ENCODE measurements around the gene MEGF10. TPM values are rescaled to one million over a fixed set of nuclear protein-coding genes. Genes with fewer than 3 reads are reported as not detected.

MEGF10 gene
- total RNA-seq, 1 experiment from 2014 or later = 26.4 TPM

- no peak for DNase-seq (ENCODE audit: low read depth)
Measured at GRCh38 chr5:127434588-127434987, 144.0 kb downstream of the MEGF10 start.

- DNase-seq (ENCODE audit: low read depth) = no peak
Measured at GRCh38 chr5:127435821-127436220, 145.2 kb downstream of the MEGF10 start.

DNA sequence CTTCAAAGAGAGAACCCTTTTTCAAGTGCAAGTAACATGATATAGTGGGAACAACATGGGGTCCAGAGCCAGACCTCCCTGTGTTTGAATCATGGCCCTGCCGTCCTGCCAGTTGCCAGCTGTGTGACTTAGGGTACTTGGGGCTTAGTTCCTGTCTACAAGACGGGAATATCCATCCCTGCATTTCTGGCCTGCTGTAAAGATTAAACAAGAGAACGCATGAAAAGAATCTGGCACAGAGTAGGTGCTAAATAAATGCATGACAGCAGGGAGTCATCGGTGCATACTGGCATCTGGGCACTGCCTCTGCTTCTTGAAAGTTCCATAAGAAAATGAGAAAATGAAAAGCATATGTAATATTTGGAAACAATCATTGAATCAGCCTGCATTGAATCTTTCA is 149.0 kb downstream of the MEGF10 start:
- no peak for DNase-seq (ENCODE audit: low read depth)

- peak; percentile 68 for DNase-seq (ENCODE audit: low read depth)
Measured at GRCh38 chr5:127440831-127441230, 150.2 kb downstream of the MEGF10 start.

- peak; percentile 51 for DNase-seq (ENCODE audit: low read depth)
Measured at GRCh38 chr5:127441799-127442484, 151.3 kb downstream of the MEGF10 start.

DNA sequence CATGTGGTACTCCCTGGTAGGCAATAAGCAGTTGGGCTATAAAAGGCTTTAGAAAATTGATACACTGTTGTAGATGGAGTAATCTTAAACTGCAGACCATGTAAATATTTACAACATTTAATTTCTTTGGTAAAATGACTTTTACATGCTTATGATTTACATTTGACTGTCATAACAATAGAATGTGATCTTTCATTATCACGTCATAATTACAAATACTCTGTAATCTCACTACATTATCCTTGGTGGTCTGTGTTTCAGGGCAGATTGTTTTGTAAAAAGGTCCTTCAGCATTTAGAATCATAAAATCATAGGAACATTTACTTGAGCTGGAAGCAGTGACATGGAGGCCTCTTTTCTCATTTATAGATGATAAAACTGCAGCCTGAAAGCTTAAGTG is 153.6 kb downstream of the MEGF10 start:
- DNase-seq (ENCODE audit: low read depth) = no peak

DNA sequence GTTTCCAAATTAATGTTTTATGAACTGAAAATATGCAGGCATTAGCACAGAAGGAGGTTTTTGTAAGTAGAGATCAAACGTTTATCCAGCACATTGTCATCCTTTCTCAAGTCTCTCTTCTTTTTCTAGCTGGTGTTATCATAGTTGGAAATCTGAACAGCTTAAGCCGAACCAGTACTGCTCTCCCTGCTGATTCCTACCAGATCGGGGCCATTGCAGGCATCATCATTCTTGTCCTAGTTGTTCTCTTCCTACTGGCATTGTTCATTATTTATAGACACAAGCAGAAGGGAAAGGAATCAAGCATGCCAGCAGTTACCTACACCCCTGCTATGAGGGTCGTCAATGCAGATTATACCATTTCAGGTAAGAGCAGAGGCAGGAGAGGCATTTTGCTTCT is 154.7 kb downstream of the MEGF10 start:
- no peak for DNase-seq (ENCODE audit: low read depth)

- DNase-seq (ENCODE audit: low read depth) = no peak
Measured at GRCh38 chr5:127446626-127447025, 156.0 kb downstream of the MEGF10 start.

DNA sequence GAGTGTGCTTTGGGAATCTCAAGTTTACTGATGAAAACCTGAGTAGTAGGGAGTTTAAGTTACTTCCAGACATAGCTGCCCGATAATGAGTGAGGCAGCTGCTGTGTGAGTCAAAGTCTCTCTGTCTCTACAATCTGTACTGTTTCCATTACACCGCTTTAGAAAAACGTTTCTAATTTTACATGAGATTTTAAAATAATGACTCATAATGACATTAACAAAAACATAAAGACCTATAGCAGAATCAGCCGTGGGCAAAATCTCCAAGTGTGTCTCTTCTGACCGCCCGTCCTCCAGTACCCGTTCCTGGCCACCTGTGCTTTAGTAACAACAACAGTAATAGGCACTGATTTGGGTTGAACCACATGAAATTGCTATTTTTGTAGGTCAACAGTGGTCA is 157.2 kb downstream of the MEGF10 start:
- DNase-seq (ENCODE audit: low read depth) = peak; percentile 91

- DNase-seq (ENCODE audit: low read depth) = no peak
Measured at GRCh38 chr5:127450046-127450445, 159.4 kb downstream of the MEGF10 start.

- DNase-seq (ENCODE audit: low read depth) = no peak
Measured at GRCh38 chr5:127451096-127451495, 160.5 kb downstream of the MEGF10 start.

GRCh38 chr5:127452626-127453025 is 162.0 kb downstream of the MEGF10 start:
- no peak for DNase-seq (ENCODE audit: low read depth)

DNA sequence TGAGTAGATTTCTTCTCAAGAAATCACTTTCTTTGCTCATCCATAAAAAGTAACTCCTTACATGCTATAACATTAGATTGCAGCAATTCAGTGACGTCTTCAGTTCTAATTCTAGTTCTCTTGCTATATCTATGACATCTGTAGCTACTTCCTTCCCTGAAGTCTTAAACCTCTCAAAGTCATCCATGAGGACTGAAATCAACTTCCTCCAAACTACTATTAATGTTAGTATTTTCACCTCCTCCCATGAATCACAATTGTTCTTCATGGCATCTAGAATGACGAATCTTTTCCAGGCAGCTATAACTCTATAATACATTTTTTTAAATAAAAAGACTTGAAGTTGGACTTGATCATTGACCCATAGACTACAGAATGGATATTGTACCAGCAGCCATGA is 180.6 kb downstream of the MEGF10 start:
- no peak for DNase-seq (ENCODE audit: low read depth)

GRCh38 chr5:127472700-127473099 is 182.1 kb downstream of the MEGF10 start:
- DNase-seq (ENCODE audit: low read depth) = no peak

- DNase-seq (ENCODE audit: low read depth) = no peak
Measured at GRCh38 chr5:127486471-127486870, 195.9 kb downstream of the MEGF10 start.

DNA sequence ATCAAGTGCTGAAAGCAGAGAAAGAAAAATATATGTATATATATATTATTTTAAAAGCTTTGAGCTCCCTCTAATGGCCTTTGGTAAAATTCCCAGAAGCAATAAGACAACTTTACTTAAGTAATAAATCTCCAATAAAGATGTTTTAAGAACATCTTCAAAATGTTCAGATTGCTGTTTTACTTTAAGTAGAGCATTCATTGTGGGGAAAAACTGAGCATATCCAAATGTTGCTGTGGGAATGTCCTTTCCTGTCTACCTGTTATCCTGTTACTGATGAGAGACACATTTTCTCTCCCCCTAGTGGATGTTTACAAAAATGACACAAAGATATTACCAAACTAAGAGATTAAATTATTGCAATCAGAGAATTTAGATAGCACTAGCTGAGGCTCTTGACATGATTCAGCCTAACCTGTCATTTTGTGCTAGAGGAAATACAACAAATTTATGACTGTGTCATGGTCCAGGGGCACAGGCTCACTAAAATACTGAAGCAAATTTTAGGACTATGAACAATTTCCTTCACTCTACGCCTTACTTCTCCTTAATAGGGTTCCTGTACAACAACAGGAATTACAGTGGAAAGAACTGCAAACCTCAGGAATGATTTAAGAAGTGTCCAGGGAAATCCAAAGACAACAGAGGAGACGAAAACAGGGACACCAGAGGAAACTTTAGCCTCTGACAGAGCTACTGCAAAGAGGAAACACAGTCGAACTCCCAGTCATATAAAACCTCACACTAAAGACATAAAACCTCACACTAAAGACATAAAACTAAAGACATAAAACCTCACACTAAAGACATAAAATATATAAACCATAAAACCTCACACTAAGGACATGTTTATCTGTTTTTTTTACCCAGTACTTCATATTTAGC is 202.5 kb downstream of the MEGF10 start:
- peak; percentile 52 for DNase-seq (ENCODE audit: low read depth)

- no peak for DNase-seq (ENCODE audit: low read depth)
Measured at GRCh38 chr5:127498548-127498947, 208.0 kb downstream of the MEGF10 start.

- no peak for DNase-seq (ENCODE audit: low read depth)
Measured at GRCh38 chr5:127505905-127506304, 215.3 kb downstream of the MEGF10 start.

DNA sequence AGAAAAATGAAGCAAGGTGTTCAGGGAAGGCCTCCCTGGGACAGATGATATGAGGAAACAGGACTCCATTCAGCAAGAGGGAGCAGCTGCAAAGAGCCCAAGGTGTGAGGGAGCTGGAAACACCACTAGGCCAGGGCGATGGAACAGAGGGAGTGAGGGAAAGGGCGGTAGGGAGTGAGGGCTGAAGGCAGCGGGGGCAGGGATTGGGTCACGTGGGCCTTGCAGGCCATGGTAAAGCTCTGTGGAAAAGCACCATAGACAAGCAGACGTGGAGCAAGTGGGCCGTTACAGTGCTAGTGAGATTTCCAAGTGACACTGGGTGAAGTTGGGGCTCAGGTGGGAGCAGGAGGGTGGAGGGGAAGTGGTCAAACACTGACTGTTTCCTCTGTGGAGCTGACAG is 216.0 kb downstream of the MEGF10 start:
- DNase-seq (ENCODE audit: low read depth) = no peak

DNA sequence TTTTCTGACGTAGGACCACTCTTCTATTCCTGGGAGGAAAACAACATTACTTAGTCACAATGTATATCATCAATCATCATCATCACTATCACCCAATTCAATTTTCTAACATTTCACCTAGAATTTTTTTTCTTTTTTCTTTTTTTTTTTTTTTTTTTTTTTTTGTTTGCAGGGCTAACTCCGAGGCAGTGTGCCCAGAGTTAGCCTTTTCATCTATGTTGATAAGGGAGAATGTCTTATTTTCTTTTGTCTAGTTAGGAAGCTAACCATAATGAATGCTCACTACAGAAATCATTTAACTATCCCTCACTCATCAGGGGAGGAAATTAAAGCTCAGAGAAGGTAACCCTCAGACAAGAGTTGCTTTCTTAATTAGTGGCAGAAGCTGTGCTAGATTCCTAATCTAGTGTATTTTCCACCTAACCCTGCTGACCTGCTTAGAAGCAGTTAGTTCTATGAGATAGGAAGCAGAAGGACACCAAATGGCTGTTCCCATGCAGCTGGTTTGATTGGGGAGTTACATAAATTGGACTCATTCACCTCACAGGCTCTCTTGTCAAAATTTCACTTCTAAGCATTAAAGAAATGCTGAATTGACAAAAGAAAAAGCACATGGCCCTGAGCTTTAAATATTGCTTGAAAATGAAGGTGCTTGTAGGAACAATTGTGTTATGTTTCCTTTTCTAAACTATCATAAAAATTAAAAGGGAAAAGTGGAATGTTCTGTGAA is 218.2 kb downstream of the MEGF10 start:
- DNase-seq (ENCODE audit: low read depth) = no peak
